Measurements from ENCODE around the gene WARS2.

The WARS2 gene

DNA sequence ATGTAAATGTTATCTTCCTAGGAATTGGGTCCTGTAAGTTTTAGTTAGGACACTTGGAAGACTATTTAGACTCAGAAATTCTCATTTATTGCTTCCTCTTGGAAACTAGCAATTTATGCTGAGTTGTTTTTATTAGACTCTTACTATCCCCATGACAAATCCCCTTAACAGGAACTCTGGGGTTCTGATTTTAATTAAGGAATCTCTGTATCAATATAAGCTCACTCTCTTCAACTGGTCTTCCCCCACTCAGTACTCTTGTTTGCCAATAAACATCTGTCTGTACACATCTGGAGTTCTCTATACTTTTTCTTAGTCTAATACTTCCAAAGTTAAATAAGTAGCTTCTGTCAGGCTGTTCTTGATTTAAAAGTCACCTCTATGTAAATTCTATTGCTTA is 88.2 kb downstream of the WARS2 start:
- no peaks in the 10 kb centered on the region for H3K27me3 ChIP-seq (replicated peaks; ENCODE audit: control insufficient read depth, insufficient read depth, low read length)
- H3K36me3 ChIP-seq (ENCODE audit: control insufficient read depth, insufficient read depth, low read length): no peaks in the 10 kb centered on the region
- no peak overlapping the region for H3K4me3 ChIP-seq (replicated peaks; ENCODE audit: low read depth, low read length)
- no peak for DNase-seq (ENCODE audit: extremely low read depth, insufficient read length)
- TF ChIP-seq, protein P1, sequence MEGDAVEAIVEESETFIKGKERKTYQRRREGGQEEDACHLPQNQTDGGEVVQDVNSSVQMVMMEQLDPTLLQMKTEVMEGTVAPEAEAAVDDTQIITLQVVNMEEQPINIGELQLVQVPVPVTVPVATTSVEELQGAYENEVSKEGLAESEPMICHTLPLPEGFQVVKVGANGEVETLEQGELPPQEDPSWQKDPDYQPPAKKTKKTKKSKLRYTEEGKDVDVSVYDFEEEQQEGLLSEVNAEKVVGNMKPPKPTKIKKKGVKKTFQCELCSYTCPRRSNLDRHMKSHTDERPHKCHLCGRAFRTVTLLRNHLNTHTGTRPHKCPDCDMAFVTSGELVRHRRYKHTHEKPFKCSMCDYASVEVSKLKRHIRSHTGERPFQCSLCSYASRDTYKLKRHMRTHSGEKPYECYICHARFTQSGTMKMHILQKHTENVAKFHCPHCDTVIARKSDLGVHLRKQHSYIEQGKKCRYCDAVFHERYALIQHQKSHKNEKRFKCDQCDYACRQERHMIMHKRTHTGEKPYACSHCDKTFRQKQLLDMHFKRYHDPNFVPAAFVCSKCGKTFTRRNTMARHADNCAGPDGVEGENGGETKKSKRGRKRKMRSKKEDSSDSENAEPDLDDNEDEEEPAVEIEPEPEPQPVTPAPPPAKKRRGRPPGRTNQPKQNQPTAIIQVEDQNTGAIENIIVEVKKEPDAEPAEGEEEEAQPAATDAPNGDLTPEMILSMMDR (IDR thresholded peaks at IDR 0.05; ENCODE audit: insufficient read depth, low read length, poor library complexity, severe bottlenecking): no peak

GRCh38 chr1:119048624-119049404 is 91.6 kb downstream of the WARS2 start:
- Histone ChIP-seq H3K27me3 (replicated peaks; ENCODE audit: control insufficient read depth, insufficient read depth, low read length) (no peaks in the 10 kb centered on the region), H3K4me3 (replicated peaks; ENCODE audit: low read depth, low read length) (no peak overlapping the region), H3K36me3 (ENCODE audit: control insufficient read depth, insufficient read depth, low read length) (no peaks in the 10 kb centered on the region)
- TF ChIP-seq, protein P1 (IDR thresholded peaks at IDR 0.05; ENCODE audit: insufficient read depth, low read length, poor library complexity, severe bottlenecking): no peak
- no peak for DNase-seq (ENCODE audit: extremely low read depth, insufficient read length)

- no peak for DNase-seq (ENCODE audit: extremely low read depth, insufficient read length)
- TF ChIP-seq, protein P1 (IDR thresholded peaks at IDR 0.05; ENCODE audit: insufficient read depth, low read length, poor library complexity, severe bottlenecking): no peak
- Histone ChIP-seq H3K4me3 (replicated peaks; ENCODE audit: low read depth, low read length) (no peak overlapping the region), H3K27me3 (replicated peaks; ENCODE audit: control insufficient read depth, insufficient read depth, low read length) (no peaks in the 10 kb centered on the region), H3K36me3 (ENCODE audit: control insufficient read depth, insufficient read depth, low read length) (no peaks in the 10 kb centered on the region)
Measured at GRCh38 chr1:119046785-119047438, 93.5 kb downstream of the WARS2 start.

DNA sequence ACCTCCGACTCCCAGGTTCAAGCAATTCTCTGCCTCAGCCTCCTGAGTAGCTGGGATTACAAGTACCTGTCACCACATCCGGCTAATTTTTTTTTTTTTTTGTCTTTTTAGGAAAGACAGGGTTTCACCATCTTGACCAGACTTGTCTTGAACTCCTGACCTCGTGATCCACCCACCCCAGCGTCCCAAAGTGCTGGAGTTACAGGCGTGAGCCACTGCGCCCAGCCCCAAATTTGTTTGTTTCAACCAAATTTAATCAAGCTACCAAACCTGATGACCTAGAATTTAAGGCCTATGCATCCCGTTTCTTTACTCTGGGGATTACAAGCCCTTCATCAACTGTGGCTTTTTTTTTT is 94.0 kb downstream of the WARS2 start:
- no peaks in the 10 kb centered on the region for H3K36me3 ChIP-seq (ENCODE audit: control insufficient read depth, insufficient read depth, low read length)
- DNase-seq (ENCODE audit: extremely low read depth, insufficient read length): no peak
- TF ChIP-seq, protein P1 (IDR thresholded peaks at IDR 0.05; ENCODE audit: insufficient read depth, low read length, poor library complexity, severe bottlenecking): no peak

DNA sequence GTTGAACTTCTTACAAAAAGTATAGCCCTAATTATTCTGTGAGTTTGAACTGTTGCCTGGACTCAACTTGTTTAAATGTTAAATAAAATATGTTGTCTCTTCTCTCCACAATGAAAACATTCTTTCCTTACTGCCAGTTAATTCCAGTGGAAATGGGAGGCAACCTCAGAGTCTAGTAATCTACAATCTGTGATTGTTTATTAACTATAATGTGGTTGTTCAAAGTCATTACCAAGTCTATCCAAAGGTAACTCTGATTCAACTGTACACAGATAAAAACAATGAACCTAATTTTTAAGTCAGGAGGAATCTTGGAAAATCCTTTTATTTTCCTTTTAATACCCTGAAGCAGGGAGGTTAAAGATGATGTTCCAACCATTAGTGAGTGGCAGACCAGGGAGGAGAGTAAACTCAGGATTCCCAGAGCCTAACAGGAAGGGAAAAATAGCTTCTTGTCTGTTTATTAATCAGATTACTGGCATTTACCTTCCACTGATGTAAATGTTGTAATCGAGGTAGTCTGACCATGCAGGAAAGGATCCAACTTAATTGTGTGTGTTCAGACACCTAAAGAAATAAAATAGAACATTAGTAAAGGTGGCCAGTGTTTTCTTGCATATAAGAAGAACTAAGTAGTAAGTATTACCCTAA is 95.2 kb downstream of the WARS2 start:
- Histone ChIP-seq H3K36me3 (ENCODE audit: control insufficient read depth, insufficient read depth, low read length) (no peaks in the 10 kb centered on the region), H3K4me3 (replicated peaks; ENCODE audit: low read depth, low read length) (no peak overlapping the region), H3K27me3 (replicated peaks; ENCODE audit: control insufficient read depth, insufficient read depth, low read length) (no peaks in the 10 kb centered on the region)
- TF ChIP-seq, protein P1 (IDR thresholded peaks at IDR 0.05; ENCODE audit: insufficient read depth, low read length, poor library complexity, severe bottlenecking): no peak
- DNase-seq (ENCODE audit: extremely low read depth, insufficient read length): no peak

More for the DNA sequence above, 94.0 kb downstream of the WARS2 start:
- no peaks in the 10 kb centered on the region for H3K27me3 ChIP-seq (replicated peaks; ENCODE audit: control insufficient read depth, insufficient read depth, low read length)
- no peak overlapping the region for H3K4me3 ChIP-seq (replicated peaks; ENCODE audit: low read depth, low read length)

All from GM06990 (cell line).